A673 (cell line): Measurements from ENCODE around the gene NAV2.

Source experiments
- CTCF ChIP-seq: fragments of 300-800, 200-600 bp; sonication (generic); conservative IDR thresholded peaks from 2 replicates; pipeline ENCODE4 v1.5.1; 2017; ENCODE audit warnings: low read depth, mild to moderate bottlenecking, antibody characterized with exemption, low read length, moderate library complexity, mixed read lengths
- EZH2 ChIP-seq: fragments of 200-600 bp; sonication (generic); IDR thresholded peaks from 2 replicates; pipeline ENCODE4 v1.6.1; 2017; ENCODE audit warnings: borderline replicate concordance, low read depth, mild to moderate bottlenecking, mixed read lengths, antibody characterized with exemption, low read length; ENCODE audit not compliant: poor library complexity, severe bottlenecking

- no peak for TF ChIP-seq CTCF
- TF ChIP-seq EZH2, result no peak
These were observed 106.5 kb downstream of the NAV2 start for GRCh38 chr11:19819148-19819547.
